OCI-LY1 (cell line): ENCODE results near the gene KDM1A.

ENCODE experiments used
- H2AFZ ChIP-seq: fragments of 200-600 bp; sonication (generic), shearing (Covaris generic); 2 replicates; pipeline ENCODE4 v1.6.0; 2014; ENCODE audit warnings: antibody characterized with exemption, mild to moderate bottlenecking, low read length
- H3F3A ChIP-seq: fragments of 200-600 bp; sonication (generic), shearing (Covaris generic); 2 replicates; pipeline ENCODE4 v1.6.0; 2014; ENCODE audit warnings: mild to moderate bottlenecking, antibody characterized with exemption, low read length, moderate library complexity; ENCODE audit not compliant: insufficient read depth
- H3K27ac ChIP-seq: fragments of 200-600 bp; sonication (generic); 2 replicates; pipeline ENCODE4 v1.5.1; 2014; ENCODE audit warnings: low read length, mixed run types, mild to moderate bottlenecking, low read depth; ENCODE audit not compliant: poor library complexity, severe bottlenecking
- H3K27me3 ChIP-seq: fragments of 200-600 bp; sonication (generic); 2 replicates; pipeline ENCODE4 v1.6.0; 2014; ENCODE audit warnings: antibody characterized with exemption, mild to moderate bottlenecking, low read length, moderate library complexity; ENCODE audit not compliant: insufficient read depth
- H3K36me3 ChIP-seq: fragments of 200-600 bp; sonication (generic); 2 replicates; pipeline ENCODE4 v1.6.1; 2014; ENCODE audit warnings: mild to moderate bottlenecking, antibody characterized with exemption, low read length, moderate library complexity, mixed read lengths; ENCODE audit not compliant: insufficient read depth
- H3K4me1 ChIP-seq: fragments of 200-600 bp; sonication (generic); 2 replicates; pipeline ENCODE4 v1.5.1; 2014; ENCODE audit warnings: mild to moderate bottlenecking, low read length, moderate library complexity; ENCODE audit not compliant: insufficient read depth, severe bottlenecking
- H3K4me2 ChIP-seq: fragments of 200-600 bp; sonication (generic), shearing (Covaris generic); 2 replicates; pipeline ENCODE4 v1.6.1; 2014; ENCODE audit warnings: low read length
- H3K4me3 ChIP-seq: fragments of 200-600 bp; sonication (generic); 2 replicates; pipeline ENCODE4 v1.5.1; 2014; ENCODE audit warnings: low read length, low read depth, mild to moderate bottlenecking, mixed read lengths; ENCODE audit not compliant: poor library complexity, severe bottlenecking
- H3K79me2 ChIP-seq: fragments of 200-600 bp; shearing (Covaris generic); 2 replicates; pipeline ENCODE4 v1.6.1; 2016; ENCODE audit warnings: mixed run types, low read length, mixed read lengths; ENCODE audit not compliant: insufficient read depth
- H3K9ac ChIP-seq: fragments of 200-600 bp; sonication (generic), shearing (Covaris generic); 2 replicates; pipeline ENCODE4 v1.6.1; 2014; ENCODE audit warnings: mild to moderate bottlenecking, low read length, mixed read lengths
- H3K9me2 ChIP-seq: fragments of 200-600 bp; sonication (generic), shearing (Covaris generic); 2 replicates; pipeline ENCODE4 v1.6.1; 2014; ENCODE audit warnings: low read depth, mild to moderate bottlenecking, low read length, mixed read lengths
- H3K9me3 ChIP-seq: fragments of 200-600 bp; shearing (Covaris generic); 2 replicates; pipeline ENCODE4 v1.6.1; 2014; ENCODE audit warnings: low read length, mixed read lengths
- H4K20me1 ChIP-seq: fragments of 200-600 bp; sonication (generic), shearing (Covaris generic); 2 replicates; pipeline ENCODE4 v1.6.0; 2016; ENCODE audit warnings: mild to moderate bottlenecking, low read length; ENCODE audit not compliant: insufficient read depth
- CTCF ChIP-seq: fragments of 200-600 bp; sonication (generic), shearing (Covaris generic); IDR thresholded peaks from 2 replicates; pipeline ENCODE4 v1.5.1; 2017; ENCODE audit warnings: mild to moderate bottlenecking, antibody characterized with exemption, low read length, moderate library complexity, mixed read lengths
- EZH2 ChIP-seq: fragments of 200-600 bp; sonication (generic), shearing (Covaris generic); IDR thresholded peaks from 2 replicates; pipeline ENCODE4 v1.8.0; 2017; ENCODE audit warnings: borderline replicate concordance, mixed run types, mild to moderate bottlenecking, antibody characterized with exemption, low read length, moderate library complexity, mixed read lengths

KDM1A gene

DNA sequence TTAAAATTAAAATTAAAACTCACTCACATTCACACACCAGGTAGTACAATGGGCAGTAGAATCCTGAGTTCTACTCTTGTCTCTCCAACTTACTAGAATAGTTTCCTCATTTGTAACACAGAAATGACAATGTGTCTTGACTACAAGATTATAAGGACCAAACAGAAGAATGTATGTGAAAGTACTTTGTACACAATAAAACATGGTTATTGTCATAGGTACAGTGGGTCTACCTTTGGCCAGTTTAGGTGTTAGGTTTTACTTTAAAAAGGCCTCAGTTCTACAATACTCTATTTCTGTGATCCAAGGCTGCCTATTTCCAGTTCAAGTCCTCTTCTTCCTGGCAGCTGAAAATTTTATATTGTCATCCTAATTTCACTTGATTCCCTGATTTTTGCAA lies 99.1 kb downstream of the KDM1A start:
- H3K4me1 ChIP-seq = no peaks in the 10 kb centered on the region
- H3F3A ChIP-seq = no peaks in the 10 kb centered on the region
- H4K20me1 ChIP-seq = no peaks in the 10 kb centered on the region
- no peaks in the 10 kb centered on the region for H3K9me2 ChIP-seq
- H3K9ac ChIP-seq = no peak overlapping the region
- H3K27ac ChIP-seq = no peak overlapping the region
- H3K9me3 ChIP-seq = no peaks in the 10 kb centered on the region
- no peak overlapping the region for H2AFZ ChIP-seq
- no peak overlapping the region for H3K4me3 ChIP-seq
- no peak overlapping the region for H3K4me2 ChIP-seq
- TF ChIP-seq EZH2 (no peak), CTCF (no peak)
- no peaks in the 10 kb centered on the region for H3K36me3 ChIP-seq
- no peaks in the 10 kb centered on the region for H3K27me3 ChIP-seq
- no peaks in the 10 kb centered on the region for H3K79me2 ChIP-seq

GRCh38 chr1:23118957-23119792 lies 99.9 kb downstream of the KDM1A start:
- Histone ChIP-seq H3K9me2 (no peaks in the 10 kb centered on the region), H3K4me3 (no peak overlapping the region), H3K36me3 (no peaks in the 10 kb centered on the region), H3F3A (no peaks in the 10 kb centered on the region), H2AFZ (no peak overlapping the region), H3K4me2 (no peak overlapping the region), H3K27me3 (no peaks in the 10 kb centered on the region), H3K79me2 (no peaks in the 10 kb centered on the region), H3K9ac (no peak overlapping the region), H3K4me1 (no peaks in the 10 kb centered on the region), H4K20me1 (no peaks in the 10 kb centered on the region), H3K27ac (no peak overlapping the region), H3K9me3 (no peaks in the 10 kb centered on the region)
- TF ChIP-seq EZH2 (no peak), CTCF (no peak)

GRCh38 chr1:23120383-23120782 lies 101.1 kb downstream of the KDM1A start:
- Histone ChIP-seq H3K9me2 (no peaks in the 10 kb centered on the region), H3K27me3 (no peaks in the 10 kb centered on the region), H3K4me1 (no peaks in the 10 kb centered on the region), H3K79me2 (no peaks in the 10 kb centered on the region), H4K20me1 (no peaks in the 10 kb centered on the region), H3K9ac (no peak overlapping the region), H3K4me3 (no peak overlapping the region), H3F3A (no peaks in the 10 kb centered on the region), H3K9me3 (no peaks in the 10 kb centered on the region), H3K36me3 (no peaks in the 10 kb centered on the region), H3K27ac (no peak overlapping the region), H2AFZ (no peak overlapping the region), H3K4me2 (no peak overlapping the region)
- TF ChIP-seq EZH2 (no peak), CTCF (no peak)
